Activated CD4-positive, alpha-beta T cell treated with anti-CD3 and anti-CD28 coated beads, Interleukin-2, Interleukin-6, amounts not matched to agents 100 ng/mL and 50 ng/mL, durations not matched to agents 16 hours and 8 hours (primary cell): ENCODE data around the gene DEPP1.

ENCODE experiments used
- DNase-seq: peaks from one replicate; pipeline ENCODE4 v3.0.0-alpha.2; 2020

The DEPP1 gene

GRCh38 chr10:44993226-44993921 is 14.8 kb upstream of the DEPP1 start:
- no peak for DNase-seq

GRCh38 chr10:44992732-44993225 is 14.2 kb upstream of the DEPP1 start:
- no peak for DNase-seq

- DNase-seq, result no peak
Measured at GRCh38 chr10:44992070-44992731, 13.6 kb upstream of the DEPP1 start.

GRCh38 chr10:44991571-44991970 is 13.0 kb upstream of the DEPP1 start:
- no peak for DNase-seq

- DNase-seq, result no peak
Measured at GRCh38 chr10:44990965-44991364, 12.4 kb upstream of the DEPP1 start.

- no peak for DNase-seq
Measured at GRCh38 chr10:44990302-44990655, 11.7 kb upstream of the DEPP1 start.

- DNase-seq, result no peak
Measured at GRCh38 chr10:44989597-44990301, 11.1 kb upstream of the DEPP1 start.

- DNase-seq, result no peak
Measured at GRCh38 chr10:44988957-44989585, 10.5 kb upstream of the DEPP1 start.

- DNase-seq, result no peak
Measured at GRCh38 chr10:44986670-44987069, 8.1 kb upstream of the DEPP1 start.

GRCh38 chr10:44986179-44986578 is 7.6 kb upstream of the DEPP1 start:
- DNase-seq, result no peak

GRCh38 chr10:44985175-44985681 is 6.6 kb upstream of the DEPP1 start:
- no peak for DNase-seq

- DNase-seq, result no peak
Measured at GRCh38 chr10:44984671-44985101, 6.1 kb upstream of the DEPP1 start.

GRCh38 chr10:44983895-44984278 is 5.3 kb upstream of the DEPP1 start:
- DNase-seq, result no peak

- no peak for DNase-seq
Measured at GRCh38 chr10:44983066-44983894, 4.7 kb upstream of the DEPP1 start.

GRCh38 chr10:44982496-44982895 is 3.9 kb upstream of the DEPP1 start:
- DNase-seq, result no peak

- DNase-seq, result no peak
Measured at GRCh38 chr10:44982114-44982460, 3.5 kb upstream of the DEPP1 start.

GRCh38 chr10:44981172-44982113 is 2.8 kb upstream of the DEPP1 start:
- no peak for DNase-seq

- no peak for DNase-seq
Measured at GRCh38 chr10:44980309-44981171, 1.9 kb upstream of the DEPP1 start.

- no peak for DNase-seq
Measured at GRCh38 chr10:44979281-44980191, 927 bp upstream of the DEPP1 start.
